Thyroid gland (tissue), 4 donors: ENCODE results near the gene SETD3.

ENCODE experiments used
- POLR2A ChIP-seq, 2 donors: fragments of 450-650 bp; IDR thresholded peaks; one replicate each; pipeline ENCODE4 v1.6.1; 2017; ENCODE audit warnings: antibody characterized with exemption in 2 of 2, mild to moderate bottlenecking in 2 of 2, moderate library complexity in 1 of 2
- TF ChIP-seq, protein P1 (sequence below), 6 experiments: fragments of 200-600 bp in 3 of 6; fragments of 450-650 bp in 3 of 6; sonication (generic) in 3 of 6; IDR thresholded peaks; one replicate each; pipeline ENCODE4 v1.5.1; 2016 to 2019; ENCODE audit warnings: antibody characterized with exemption in 6 of 6, mild to moderate bottlenecking in 2 of 6, inconsistent platforms in 1 of 6, moderate library complexity in 1 of 6

DNA sequence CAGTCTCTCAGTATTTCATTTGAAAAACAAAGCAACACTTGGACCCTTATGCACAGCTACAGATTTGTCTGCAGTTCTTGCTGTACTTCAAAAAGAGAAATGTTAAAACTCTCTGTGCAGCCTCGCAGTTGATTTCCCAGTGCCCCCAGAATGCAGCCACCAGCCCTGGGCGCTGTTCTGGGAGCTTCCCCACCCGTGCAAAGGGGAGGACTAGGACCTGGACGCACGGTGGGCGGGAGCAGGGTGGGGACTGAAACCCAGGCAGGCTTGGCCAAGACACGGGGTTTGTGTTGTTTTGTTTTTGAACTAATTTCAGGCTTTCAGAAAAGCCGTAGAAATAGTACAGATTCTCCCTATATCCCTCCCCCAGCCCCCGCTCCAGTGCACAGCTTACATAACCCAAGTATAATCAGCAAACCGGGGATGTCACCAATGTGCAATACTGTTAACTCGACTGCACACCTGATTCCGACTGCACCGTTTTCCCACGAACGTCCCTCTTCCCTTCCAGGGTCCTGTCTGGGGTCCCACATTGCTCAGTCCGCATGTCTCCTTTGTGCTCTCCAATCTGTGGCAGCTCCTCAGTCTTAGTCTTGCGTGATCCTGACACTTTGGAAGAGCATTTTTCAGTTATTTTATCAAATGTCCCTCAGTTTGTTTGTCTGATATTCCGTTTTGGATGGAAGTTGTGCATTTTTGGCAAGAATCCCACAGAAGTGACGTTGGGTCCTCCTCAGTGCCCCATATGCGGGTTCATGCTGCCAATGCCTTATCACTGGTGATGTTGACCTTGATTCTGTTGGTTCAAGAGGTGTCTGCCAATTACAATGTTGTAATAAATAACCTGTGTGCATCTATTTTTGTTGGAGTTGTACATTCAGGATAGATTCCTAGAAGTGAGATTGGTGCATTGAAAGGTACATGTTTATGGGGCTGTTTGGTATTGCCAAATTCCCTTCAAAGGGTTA is 95.9 kb downstream of the SETD3 start:
- TF ChIP-seq POLR2A (IDR thresholded peaks at IDR 0.05): no peak
- TF ChIP-seq, protein P1, sequence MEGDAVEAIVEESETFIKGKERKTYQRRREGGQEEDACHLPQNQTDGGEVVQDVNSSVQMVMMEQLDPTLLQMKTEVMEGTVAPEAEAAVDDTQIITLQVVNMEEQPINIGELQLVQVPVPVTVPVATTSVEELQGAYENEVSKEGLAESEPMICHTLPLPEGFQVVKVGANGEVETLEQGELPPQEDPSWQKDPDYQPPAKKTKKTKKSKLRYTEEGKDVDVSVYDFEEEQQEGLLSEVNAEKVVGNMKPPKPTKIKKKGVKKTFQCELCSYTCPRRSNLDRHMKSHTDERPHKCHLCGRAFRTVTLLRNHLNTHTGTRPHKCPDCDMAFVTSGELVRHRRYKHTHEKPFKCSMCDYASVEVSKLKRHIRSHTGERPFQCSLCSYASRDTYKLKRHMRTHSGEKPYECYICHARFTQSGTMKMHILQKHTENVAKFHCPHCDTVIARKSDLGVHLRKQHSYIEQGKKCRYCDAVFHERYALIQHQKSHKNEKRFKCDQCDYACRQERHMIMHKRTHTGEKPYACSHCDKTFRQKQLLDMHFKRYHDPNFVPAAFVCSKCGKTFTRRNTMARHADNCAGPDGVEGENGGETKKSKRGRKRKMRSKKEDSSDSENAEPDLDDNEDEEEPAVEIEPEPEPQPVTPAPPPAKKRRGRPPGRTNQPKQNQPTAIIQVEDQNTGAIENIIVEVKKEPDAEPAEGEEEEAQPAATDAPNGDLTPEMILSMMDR (IDR thresholded peaks at IDR 0.05): no peak
